Tibial artery (tissue), 4 donors: ENCODE results near the gene INSC.
A peak's percentile ranks its signal among the peaks of the same experiment; 100 is the strongest.

ENCODE experiments used
- DNase-seq, 2 donors: peaks; one replicate each; pipeline ENCODE4 v3.0.0-alpha.2; 2019
- H3K27ac ChIP-seq, 2 donors: fragments of 200-600 bp; sonication (generic) in 1 of 2; 1 replicate in 1 of 2; 2 replicates in 1 of 2; pipeline ENCODE4 v1.5.1; 2018 to 2019; ENCODE audit warnings: mild to moderate bottlenecking in 1 of 2
- H3K27me3 ChIP-seq, 2 donors: fragments of 200-600 bp; sonication (generic) in 1 of 2; one replicate each; pipeline versions ENCODE4 v1.5.1 to v1.6.0; 2016 to 2019
- H3K36me3 ChIP-seq, 3 donors: fragments of 200-600 bp; sonication (generic) in 2 of 3; one replicate each; pipeline ENCODE4 v1.5.1; 2016 to 2019; ENCODE audit warnings: mild to moderate bottlenecking in 2 of 3
- H3K4me1 ChIP-seq, 4 donors: fragments of 200-600 bp; sonication (generic) in 2 of 4; 1 replicate in 3 of 4; 2 replicates in 1 of 4; pipeline ENCODE4 v1.5.1; 2016 to 2019
- H3K4me3 ChIP-seq, 2 donors: fragments of 200-600 bp; sonication (generic) in 1 of 2; 1 replicate in 1 of 2; 2 replicates in 1 of 2; pipeline ENCODE4 v1.5.1; 2018 to 2019; ENCODE audit warnings: mild to moderate bottlenecking in 2 of 2
- H3K9me3 ChIP-seq, 3 donors: fragments of 200-600 bp; sonication (generic) in 1 of 3; one replicate each; pipeline ENCODE4 v1.5.1; 2016 to 2019
- intact Hi-C: fragments of 100-400 bp; cut with DNase I; formaldehyde crosslinking; loops from one replicate; pipeline ENCODE4 v1.15.0; 2023; ENCODE audit warnings: low total_unique reads
- TF ChIP-seq, protein P1 (sequence below), 2 experiments: fragments of 200-600 bp in 1 of 2; fragments of 450-650 bp in 1 of 2; IDR thresholded peaks; one replicate each; pipeline ENCODE4 v1.5.1; 2017 to 2019; ENCODE audit warnings: antibody characterized with exemption in 2 of 2, mild to moderate bottlenecking in 1 of 2, moderate library complexity in 1 of 2

Gene INSC

DNA sequence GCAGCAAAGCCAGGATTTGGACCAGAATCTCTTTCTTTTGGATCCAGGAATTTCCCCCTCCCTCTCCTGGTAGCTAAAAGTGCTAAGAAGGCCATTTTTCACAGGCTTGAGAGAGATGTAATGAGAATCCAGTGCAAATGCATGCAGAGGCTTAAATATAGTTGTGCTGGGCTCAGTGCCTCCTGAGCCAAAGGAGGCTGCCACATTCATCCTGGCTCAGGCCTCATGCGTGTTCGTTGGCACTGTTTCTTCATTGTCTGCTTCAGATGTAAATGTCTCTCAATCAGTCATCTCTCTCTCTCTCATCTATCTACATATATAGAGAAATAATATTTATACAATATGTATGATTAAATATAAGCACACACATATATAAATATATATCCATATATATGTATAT, 83.6 kb downstream of the INSC start:
- intact Hi-C loops, result no loop called here
- Histone ChIP-seq H3K4me1 (peaks cover 0 to 44% (median 31%) of the 10 kb centered on the region in 4 donors), H3K9me3 (no peaks in the 10 kb centered on the region), H3K27ac (no peak overlapping the region), H3K36me3 (no peaks in the 10 kb centered on the region), H3K4me3 (no peak overlapping the region), H3K27me3 (no peaks in the 10 kb centered on the region)
- TF ChIP-seq, protein P1, sequence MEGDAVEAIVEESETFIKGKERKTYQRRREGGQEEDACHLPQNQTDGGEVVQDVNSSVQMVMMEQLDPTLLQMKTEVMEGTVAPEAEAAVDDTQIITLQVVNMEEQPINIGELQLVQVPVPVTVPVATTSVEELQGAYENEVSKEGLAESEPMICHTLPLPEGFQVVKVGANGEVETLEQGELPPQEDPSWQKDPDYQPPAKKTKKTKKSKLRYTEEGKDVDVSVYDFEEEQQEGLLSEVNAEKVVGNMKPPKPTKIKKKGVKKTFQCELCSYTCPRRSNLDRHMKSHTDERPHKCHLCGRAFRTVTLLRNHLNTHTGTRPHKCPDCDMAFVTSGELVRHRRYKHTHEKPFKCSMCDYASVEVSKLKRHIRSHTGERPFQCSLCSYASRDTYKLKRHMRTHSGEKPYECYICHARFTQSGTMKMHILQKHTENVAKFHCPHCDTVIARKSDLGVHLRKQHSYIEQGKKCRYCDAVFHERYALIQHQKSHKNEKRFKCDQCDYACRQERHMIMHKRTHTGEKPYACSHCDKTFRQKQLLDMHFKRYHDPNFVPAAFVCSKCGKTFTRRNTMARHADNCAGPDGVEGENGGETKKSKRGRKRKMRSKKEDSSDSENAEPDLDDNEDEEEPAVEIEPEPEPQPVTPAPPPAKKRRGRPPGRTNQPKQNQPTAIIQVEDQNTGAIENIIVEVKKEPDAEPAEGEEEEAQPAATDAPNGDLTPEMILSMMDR (IDR thresholded peaks at IDR 0.05), result no peak
- DNase-seq, result no peak

DNA sequence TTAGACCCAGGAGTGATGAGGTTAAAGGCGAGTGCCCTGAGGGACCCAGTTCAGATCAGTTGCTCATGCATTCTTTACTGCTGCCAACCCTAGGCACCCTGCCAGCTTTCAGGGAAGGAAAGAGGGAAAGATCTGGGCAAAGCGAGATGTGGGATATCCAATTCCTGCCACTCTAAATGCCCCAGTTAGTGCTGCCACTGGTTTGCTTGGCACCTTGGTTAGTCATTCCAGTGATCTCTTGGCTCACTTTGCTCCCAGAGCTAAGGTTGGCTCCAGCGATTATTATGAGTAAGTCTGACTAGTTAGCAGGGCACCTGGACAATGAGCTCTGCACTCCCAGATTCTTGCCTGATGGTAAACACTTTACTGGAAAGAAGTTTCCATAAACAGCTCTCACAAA, 85.0 kb downstream of the INSC start:
- no peak overlapping the region for H3K4me3 ChIP-seq
- TF ChIP-seq, protein P1 (IDR thresholded peaks at IDR 0.05), result no peak
- intact Hi-C loops, result no loop called here
- H3K36me3 ChIP-seq, result no peaks in the 10 kb centered on the region
- H3K9me3 ChIP-seq, result no peaks in the 10 kb centered on the region
- peak overlapping the region; percentile 21 to 24 for H3K27ac ChIP-seq
- H3K27me3 ChIP-seq, result no peaks in the 10 kb centered on the region
- DNase-seq, result peak; percentile 32 to 72
- peaks cover 0 to 43% (median 31%) of the 10 kb centered on the region in 4 donors for H3K4me1 ChIP-seq

DNA sequence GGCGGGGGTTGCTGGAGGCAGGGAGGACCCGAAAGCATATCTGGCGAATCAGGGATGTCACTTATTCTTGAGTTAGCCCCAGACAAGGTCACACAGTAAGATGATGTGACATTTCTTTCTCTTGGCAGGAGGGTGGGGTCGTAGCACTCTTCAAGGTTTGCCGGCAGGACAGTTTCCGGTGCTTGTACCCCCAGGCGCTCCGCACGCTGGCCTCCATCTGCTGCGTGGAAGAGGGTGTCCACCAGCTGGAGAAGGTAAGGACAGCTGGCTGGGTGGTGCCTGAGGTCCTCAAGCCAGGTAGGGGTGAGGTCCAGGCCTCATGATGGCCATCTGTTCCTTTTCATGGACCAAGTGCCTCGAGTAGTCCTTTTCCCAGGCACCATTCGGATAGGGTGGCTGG, 86.0 kb downstream of the INSC start:
- TF ChIP-seq, protein P1 (IDR thresholded peaks at IDR 0.05), result no peak
- no peaks in the 10 kb centered on the region for H3K36me3 ChIP-seq
- intact Hi-C loops, result no loop called here

DNA sequence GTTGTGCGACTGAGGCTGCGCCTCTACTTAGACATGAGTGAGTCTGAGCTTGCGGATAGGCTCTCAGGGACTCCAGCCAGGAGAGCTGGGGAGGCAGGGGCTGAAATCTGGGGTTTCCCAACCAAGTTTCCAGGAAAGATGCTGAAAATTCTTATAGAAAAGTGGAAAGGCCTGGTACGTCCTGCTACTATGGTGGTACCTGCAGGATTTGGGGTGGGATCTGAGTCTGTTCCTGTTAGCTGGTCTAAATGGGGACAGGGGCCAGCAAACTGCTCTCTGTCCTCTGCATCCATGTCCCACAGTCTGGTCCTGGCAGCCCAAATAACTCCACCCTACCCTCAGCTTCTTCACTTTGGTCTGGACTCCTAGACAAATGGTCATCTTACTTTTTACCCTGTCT, 86.9 kb downstream of the INSC start:
- intact Hi-C loops, result no loop called here
- Histone ChIP-seq H3K36me3 (no peaks in the 10 kb centered on the region), H3K9me3 (no peaks in the 10 kb centered on the region), H3K27ac (no peak overlapping the region), H3K4me3 (no peak overlapping the region), H3K4me1 (peaks cover 0 to 33% (median 25%) of the 10 kb centered on the region in 4 donors), H3K27me3 (no peaks in the 10 kb centered on the region)
- DNase-seq, result no peak
- TF ChIP-seq, protein P1 (IDR thresholded peaks at IDR 0.05), result no peak

More for the DNA sequence above, 86.0 kb downstream of the INSC start:
- Histone ChIP-seq H3K27ac (no peak overlapping the region), H3K4me3 (no peak overlapping the region), H3K27me3 (no peaks in the 10 kb centered on the region), H3K4me1 (peaks cover 0 to 33% (median 27%) of the 10 kb centered on the region in 4 donors), H3K9me3 (no peaks in the 10 kb centered on the region)
- DNase-seq, result no peak

DNA sequence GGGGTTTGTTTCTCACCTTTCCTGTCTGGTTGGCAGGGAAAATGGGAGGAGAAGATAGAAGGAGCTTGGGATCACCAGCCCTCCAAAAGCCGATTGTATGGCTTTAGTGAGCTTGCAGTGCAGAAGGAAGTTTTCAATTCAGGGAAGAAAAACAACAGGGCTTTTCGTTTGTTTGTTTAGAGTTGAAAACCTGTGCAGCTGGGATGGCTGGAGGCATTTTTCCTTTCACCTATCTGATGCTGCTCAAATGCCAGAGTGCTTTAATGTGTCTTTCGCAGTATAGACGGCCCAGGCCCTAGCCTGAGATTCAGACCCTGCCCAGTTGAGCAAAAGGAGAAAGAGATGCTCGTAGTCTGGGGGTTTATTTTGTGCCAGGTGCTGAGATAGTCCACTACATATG, 87.9 kb downstream of the INSC start:
- Histone ChIP-seq H3K9me3 (no peaks in the 10 kb centered on the region), H3K36me3 (no peaks in the 10 kb centered on the region), H3K4me3 (no peak overlapping the region), H3K4me1 (peaks cover 0 to 31% (median 24%) of the 10 kb centered on the region in 4 donors), H3K27me3 (no peaks in the 10 kb centered on the region), H3K27ac (no peak overlapping the region)
- no peak for DNase-seq
- intact Hi-C loops, result no loop called here
- TF ChIP-seq, protein P1 (IDR thresholded peaks at IDR 0.05), result no peak

DNA sequence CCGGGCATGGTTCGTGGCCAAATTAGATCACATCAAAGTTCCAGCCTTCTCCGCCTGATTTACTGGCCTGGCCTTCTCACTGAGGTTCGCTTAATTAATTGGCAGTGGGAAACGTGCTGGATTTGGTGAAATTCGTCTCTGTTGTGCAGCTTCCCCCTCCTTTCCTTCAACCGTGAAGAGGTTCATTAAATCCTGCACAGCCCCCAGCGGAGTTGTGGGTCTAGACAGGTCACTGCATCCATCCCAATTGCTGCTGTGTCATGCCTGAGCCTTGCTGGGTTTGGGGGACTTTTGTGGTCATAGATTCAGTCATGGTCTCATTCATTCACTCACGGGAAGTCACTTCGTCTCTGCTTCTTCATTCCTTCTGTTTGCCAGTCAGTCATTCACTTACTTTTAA, 90.0 kb downstream of the INSC start:
- Histone ChIP-seq H3K27ac (no peak overlapping the region), H3K27me3 (no peaks in the 10 kb centered on the region), H3K9me3 (no peaks in the 10 kb centered on the region), H3K36me3 (no peaks in the 10 kb centered on the region), H3K4me3 (no peak overlapping the region), H3K4me1 (peaks cover 0 to 16% (median 6%) of the 10 kb centered on the region in 4 donors)
- intact Hi-C loops, result no loop called here
- no peak for DNase-seq
- TF ChIP-seq, protein P1 (IDR thresholded peaks at IDR 0.05), result no peak
